HepG2 (cell line): ENCODE data around the gene UNC13D. TPM values are rescaled to one million over a fixed set of nuclear protein-coding genes. Genes with fewer than 3 reads are reported as not detected.

Experiments
- AKAP8 ChIP-seq: sonication (generic); formaldehyde crosslinking; IDR thresholded peaks from 2 replicates; pipeline ENCODE4 v1.5.1; 2020; ENCODE audit warnings: mild to moderate bottlenecking, missing genetic modification reagents
- ELF3 ChIP-seq: IDR thresholded peaks from 2 replicates; pipeline ENCODE4 v1.6.1; 2016; ENCODE audit warnings: missing genetic modification reagents, missing compliant biosample characterization
- HOXA3 ChIP-seq: sonication (generic); formaldehyde crosslinking; IDR thresholded peaks from 2 replicates; pipeline ENCODE4 v1.5.0; 2020; ENCODE audit warnings: missing genetic modification reagents
- KLF15 ChIP-seq: sonication (generic); formaldehyde crosslinking; IDR thresholded peaks from 2 replicates; pipeline ENCODE4 v1.8.1; 2023; ENCODE audit warnings: borderline replicate concordance, mild to moderate bottlenecking, inconsistent platforms, missing genetic modification reagents, mixed read lengths
- MAFK ChIP-seq, 2 experiments: IDR thresholded peaks in 1 of 2; conservative IDR thresholded peaks in 1 of 2; 2 replicates each; pipeline ENCODE4 v1.6.1; 2011; ENCODE audit warnings: improper control_type of control experiment in 2 of 2, low read length in 2 of 2
- ZBTB1 ChIP-seq: sonication (generic); formaldehyde crosslinking; IDR thresholded peaks from 2 replicates; pipeline ENCODE4 v1.4.0; 2020; ENCODE audit warnings: missing genetic modification reagents, borderline replicate concordance
- ZKSCAN5 ChIP-seq: sonication (generic); formaldehyde crosslinking; IDR thresholded peaks from 2 replicates; pipeline ENCODE4 v1.5.1; 2020; ENCODE audit warnings: mild to moderate bottlenecking, missing genetic modification reagents
- ZNF124 ChIP-seq: sonication (generic); formaldehyde crosslinking; IDR thresholded peaks from 2 replicates; pipeline ENCODE4 v1.4.0; 2020; ENCODE audit warnings: missing genetic modification reagents
- ZNF160 ChIP-seq: sonication (generic); formaldehyde crosslinking; IDR thresholded peaks from 2 replicates; pipeline ENCODE4 v1.8.0; 2022; ENCODE audit warnings: mild to moderate bottlenecking, inconsistent platforms, missing genetic modification reagents
- ZNF331 ChIP-seq: sonication (generic); formaldehyde crosslinking; IDR thresholded peaks from 2 replicates; pipeline ENCODE4 v1.4.0; 2020; ENCODE audit warnings: missing genetic modification reagents
- polyA plus RNA-seq, 8 experiments: library from polyadenylated mRNA; depleted of rRNA in 3 of 8; stranded (reverse) in 7 of 8; unstranded in 1 of 8; fragments of >200 nt; fragmentation: Illumina TruSeq in 4 of 8; extraction: Trizol in 4 of 8; gene quantifications; 2 replicates each; pipeline versions ENCODE4 v1.2.1 to v1.2.3, GENCODE V29; 2011 to 2016; ENCODE audit warnings: low read depth in 4 of 8, missing spikeins in 1 of 8, mixed read lengths in 1 of 8; ENCODE audit not compliant: insufficient read depth in 1 of 8
- total RNA-seq, 5 experiments: library from RNA; depleted of rRNA; stranded (reverse); fragments of >200 nt; fragmentation: Illumina TruSeq; extraction: Trizol; gene quantifications; 2 replicates each; pipeline ENCODE4 v1.2.3, GENCODE V29; 2016; ENCODE audit warnings: low read depth in 1 of 5
- TF ChIP-seq, protein P1 (sequence below): sonication (generic); formaldehyde crosslinking; IDR thresholded peaks from 2 replicates; pipeline ENCODE4 v1.4.0; 2020; ENCODE audit warnings: mild to moderate bottlenecking, missing genetic modification reagents
- TF ChIP-seq, protein P2 (sequence below): sonication (generic); formaldehyde crosslinking; IDR thresholded peaks from 2 replicates; pipeline ENCODE4 v1.5.0; 2020; ENCODE audit warnings: mild to moderate bottlenecking, missing genetic modification reagents
- TF ChIP-seq, protein P3 (sequence below): sonication (generic); formaldehyde crosslinking; IDR thresholded peaks from 2 replicates; pipeline ENCODE4 v1.9.0; 2022; ENCODE audit warnings: missing genetic modification reagents, mild to moderate bottlenecking, borderline replicate concordance
- TF ChIP-seq, protein P4 (sequence below): sonication (generic); formaldehyde crosslinking; IDR thresholded peaks from 2 replicates; pipeline ENCODE4 v1.4.0; 2020; ENCODE audit warnings: missing genetic modification reagents, mild to moderate bottlenecking, borderline replicate concordance
- TF ChIP-seq, protein P5 (sequence below): sonication (generic); formaldehyde crosslinking; IDR thresholded peaks from 2 replicates; pipeline ENCODE4 v1.4.0; 2020; ENCODE audit warnings: mild to moderate bottlenecking, missing genetic modification reagents
- TF ChIP-seq, protein P6 (sequence below): sonication (generic); formaldehyde crosslinking; IDR thresholded peaks from 2 replicates; pipeline ENCODE4 v1.4.0; 2020; ENCODE audit warnings: mild to moderate bottlenecking, missing genetic modification reagents

Gene UNC13D
- total and polyA plus RNA-seq, 2 of the 13 experiments (the other 11 are each of a cell fraction or from before 2014, with no cell fraction given) = 29.7 to 42.7 TPM

DNA sequence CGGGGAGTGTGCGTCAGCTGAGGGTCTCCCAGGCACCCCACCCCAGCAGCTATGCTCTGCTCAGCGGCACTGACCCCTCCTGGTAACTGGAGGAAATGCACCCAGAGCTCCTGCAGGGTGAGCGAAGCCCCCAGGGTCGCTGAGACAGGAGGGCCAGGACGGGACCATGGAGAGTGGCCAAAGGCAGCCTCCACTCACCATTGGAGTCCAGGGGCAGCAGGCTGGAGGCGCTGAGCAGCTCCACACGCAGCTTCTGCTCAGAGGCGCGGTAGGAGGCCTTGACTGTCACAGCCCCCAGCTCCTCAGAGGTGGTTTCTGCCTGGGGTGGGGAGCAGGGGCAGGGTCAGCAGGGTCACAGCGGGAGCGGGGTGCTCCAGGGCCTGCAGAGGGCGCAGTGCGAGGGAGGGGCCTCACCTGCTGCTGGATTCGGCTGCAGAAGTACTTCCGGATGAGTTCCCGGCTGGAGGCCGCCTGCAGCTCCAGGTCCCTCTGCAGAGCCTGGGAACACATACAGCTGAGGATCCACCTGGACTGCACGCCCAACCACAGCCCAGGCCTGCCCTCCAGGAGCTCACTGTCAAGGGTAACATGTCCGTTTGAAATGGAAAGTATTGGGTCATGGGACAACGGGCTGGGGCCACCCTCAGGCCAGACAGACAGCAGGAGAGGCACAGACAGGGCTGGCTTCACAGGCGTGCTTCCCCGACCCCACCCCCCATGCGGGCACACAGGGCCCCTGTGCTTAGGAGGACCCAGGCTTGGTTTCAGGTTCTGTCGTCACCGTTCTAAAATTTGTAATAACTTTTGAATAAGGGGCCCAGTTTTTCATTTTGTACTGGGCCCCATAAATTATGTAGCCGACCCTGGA lies 13.8 kb downstream of the UNC13D start (continued):
- TF ChIP-seq ZNF124 (CRISPR knock-in tag) (0 out of 2 replicates have a peak, but pooled peaks have one; percentile 33), KLF15 (CRISPR knock-in tag) (no peak), HOXA3 (CRISPR knock-in tag) (0 out of 2 replicates have a peak, but pooled peaks have one; percentile 17), ZNF331 (CRISPR knock-in tag) (no peak), ZKSCAN5 (CRISPR knock-in tag) (no peak), ELF3 (no peak), ZBTB1 (no peak), ZNF160 (CRISPR knock-in tag) (0 out of 2 replicates have a peak, but pooled peaks have one; percentile 38), AKAP8 (CRISPR knock-in tag) (no peak), MAFK (conservative IDR thresholded peaks at IDR 0.05 in 1 of 2, IDR thresholded peaks at IDR 0.05 in 1 of 2; ENCODE audit: low read length in 2 of 2) (no peak)
- TF ChIP-seq, protein P1, sequence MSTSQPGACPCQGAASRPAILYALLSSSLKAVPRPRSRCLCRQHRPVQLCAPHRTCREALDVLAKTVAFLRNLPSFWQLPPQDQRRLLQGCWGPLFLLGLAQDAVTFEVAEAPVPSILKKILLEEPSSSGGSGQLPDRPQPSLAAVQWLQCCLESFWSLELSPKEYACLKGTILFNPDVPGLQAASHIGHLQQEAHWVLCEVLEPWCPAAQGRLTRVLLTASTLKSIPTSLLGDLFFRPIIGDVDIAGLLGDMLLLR (CRISPR knock-in tag) = 0 out of 2 replicates have a peak, but pooled peaks have one; percentile 52
- TF ChIP-seq, protein P2, sequence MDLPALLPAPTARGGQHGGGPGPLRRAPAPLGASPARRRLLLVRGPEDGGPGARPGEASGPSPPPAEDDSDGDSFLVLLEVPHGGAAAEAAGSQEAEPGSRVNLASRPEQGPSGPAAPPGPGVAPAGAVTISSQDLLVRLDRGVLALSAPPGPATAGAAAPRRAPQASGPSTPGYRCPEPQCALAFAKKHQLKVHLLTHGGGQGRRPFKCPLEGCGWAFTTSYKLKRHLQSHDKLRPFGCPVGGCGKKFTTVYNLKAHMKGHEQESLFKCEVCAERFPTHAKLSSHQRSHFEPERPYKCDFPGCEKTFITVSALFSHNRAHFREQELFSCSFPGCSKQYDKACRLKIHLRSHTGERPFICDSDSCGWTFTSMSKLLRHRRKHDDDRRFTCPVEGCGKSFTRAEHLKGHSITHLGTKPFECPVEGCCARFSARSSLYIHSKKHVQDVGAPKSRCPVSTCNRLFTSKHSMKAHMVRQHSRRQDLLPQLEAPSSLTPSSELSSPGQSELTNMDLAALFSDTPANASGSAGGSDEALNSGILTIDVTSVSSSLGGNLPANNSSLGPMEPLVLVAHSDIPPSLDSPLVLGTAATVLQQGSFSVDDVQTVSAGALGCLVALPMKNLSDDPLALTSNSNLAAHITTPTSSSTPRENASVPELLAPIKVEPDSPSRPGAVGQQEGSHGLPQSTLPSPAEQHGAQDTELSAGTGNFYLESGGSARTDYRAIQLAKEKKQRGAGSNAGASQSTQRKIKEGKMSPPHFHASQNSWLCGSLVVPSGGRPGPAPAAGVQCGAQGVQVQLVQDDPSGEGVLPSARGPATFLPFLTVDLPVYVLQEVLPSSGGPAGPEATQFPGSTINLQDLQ (CRISPR knock-in tag) = no peak
- TF ChIP-seq, protein P3, sequence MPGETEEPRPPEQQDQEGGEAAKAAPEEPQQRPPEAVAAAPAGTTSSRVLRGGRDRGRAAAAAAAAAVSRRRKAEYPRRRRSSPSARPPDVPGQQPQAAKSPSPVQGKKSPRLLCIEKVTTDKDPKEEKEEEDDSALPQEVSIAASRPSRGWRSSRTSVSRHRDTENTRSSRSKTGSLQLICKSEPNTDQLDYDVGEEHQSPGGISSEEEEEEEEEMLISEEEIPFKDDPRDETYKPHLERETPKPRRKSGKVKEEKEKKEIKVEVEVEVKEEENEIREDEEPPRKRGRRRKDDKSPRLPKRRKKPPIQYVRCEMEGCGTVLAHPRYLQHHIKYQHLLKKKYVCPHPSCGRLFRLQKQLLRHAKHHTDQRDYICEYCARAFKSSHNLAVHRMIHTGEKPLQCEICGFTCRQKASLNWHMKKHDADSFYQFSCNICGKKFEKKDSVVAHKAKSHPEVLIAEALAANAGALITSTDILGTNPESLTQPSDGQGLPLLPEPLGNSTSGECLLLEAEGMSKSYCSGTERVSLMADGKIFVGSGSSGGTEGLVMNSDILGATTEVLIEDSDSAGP (CRISPR knock-in tag) = peak; percentile 49; the same call in 1 of the 2 replicates
- TF ChIP-seq, protein P4, sequence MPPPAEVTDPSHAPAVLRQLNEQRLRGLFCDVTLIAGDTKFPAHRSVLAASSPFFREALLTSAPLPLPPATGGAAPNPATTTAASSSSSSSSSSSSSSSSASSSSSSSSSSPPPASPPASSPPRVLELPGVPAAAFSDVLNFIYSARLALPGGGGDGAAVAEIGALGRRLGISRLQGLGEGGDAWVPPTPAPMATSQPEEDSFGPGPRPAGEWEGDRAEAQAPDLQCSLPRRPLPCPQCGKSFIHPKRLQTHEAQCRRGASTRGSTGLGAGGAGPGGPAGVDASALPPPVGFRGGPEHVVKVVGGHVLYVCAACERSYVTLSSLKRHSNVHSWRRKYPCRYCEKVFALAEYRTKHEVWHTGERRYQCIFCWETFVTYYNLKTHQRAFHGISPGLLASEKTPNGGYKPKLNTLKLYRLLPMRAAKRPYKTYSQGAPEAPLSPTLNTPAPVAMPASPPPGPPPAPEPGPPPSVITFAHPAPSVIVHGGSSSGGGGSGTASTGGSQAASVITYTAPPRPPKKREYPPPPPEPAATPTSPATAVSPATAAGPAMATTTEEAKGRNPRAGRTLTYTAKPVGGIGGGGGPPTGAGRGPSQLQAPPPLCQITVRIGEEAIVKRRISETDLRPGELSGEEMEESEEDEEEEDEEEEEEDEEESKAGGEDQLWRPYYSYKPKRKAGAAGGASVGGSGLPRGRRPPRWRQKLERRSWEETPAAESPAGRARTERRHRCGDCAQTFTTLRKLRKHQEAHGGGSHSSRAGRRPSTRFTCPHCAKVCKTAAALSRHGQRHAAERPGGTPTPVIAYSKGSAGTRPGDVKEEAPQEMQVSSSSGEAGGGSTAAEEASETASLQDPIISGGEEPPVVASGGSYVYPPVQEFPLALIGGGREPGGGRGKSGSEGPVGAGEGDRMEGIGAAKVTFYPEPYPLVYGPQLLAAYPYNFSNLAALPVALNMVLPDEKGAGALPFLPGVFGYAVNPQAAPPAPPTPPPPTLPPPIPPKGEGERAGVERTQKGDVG (CRISPR knock-in tag) = 0 out of 2 replicates have a peak, but pooled peaks have one; percentile 46
- TF ChIP-seq, protein P5, sequence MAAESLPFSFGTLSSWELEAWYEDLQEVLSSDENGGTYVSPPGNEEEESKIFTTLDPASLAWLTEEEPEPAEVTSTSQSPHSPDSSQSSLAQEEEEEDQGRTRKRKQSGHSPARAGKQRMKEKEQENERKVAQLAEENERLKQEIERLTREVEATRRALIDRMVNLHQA (CRISPR knock-in tag) = no peak
- TF ChIP-seq, protein P6, sequence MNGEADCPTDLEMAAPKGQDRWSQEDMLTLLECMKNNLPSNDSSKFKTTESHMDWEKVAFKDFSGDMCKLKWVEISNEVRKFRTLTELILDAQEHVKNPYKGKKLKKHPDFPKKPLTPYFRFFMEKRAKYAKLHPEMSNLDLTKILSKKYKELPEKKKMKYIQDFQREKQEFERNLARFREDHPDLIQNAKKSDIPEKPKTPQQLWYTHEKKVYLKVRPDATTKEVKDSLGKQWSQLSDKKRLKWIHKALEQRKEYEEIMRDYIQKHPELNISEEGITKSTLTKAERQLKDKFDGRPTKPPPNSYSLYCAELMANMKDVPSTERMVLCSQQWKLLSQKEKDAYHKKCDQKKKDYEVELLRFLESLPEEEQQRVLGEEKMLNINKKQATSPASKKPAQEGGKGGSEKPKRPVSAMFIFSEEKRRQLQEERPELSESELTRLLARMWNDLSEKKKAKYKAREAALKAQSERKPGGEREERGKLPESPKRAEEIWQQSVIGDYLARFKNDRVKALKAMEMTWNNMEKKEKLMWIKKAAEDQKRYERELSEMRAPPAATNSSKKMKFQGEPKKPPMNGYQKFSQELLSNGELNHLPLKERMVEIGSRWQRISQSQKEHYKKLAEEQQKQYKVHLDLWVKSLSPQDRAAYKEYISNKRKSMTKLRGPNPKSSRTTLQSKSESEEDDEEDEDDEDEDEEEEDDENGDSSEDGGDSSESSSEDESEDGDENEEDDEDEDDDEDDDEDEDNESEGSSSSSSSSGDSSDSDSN = no peak
